GM12878 (cell line): ENCODE measurements around the gene ARHGAP30.

ENCODE experiments used
- CREB1 ChIP-seq: IDR thresholded peaks from 2 replicates; pipeline ENCODE4 v1.6.1; 2012; ENCODE audit warnings: low read depth, mild to moderate bottlenecking, inconsistent platforms
- CTCF ChIP-seq, 3 experiments: IDR thresholded peaks in 2 of 3; conservative IDR thresholded peaks in 1 of 3; 2 replicates each; pipeline ENCODE4 v1.5.1; 2011; ENCODE audit warnings: low read depth in 3 of 3, low read length in 3 of 3, mild to moderate bottlenecking in 3 of 3, control low read depth in 2 of 3, moderate library complexity in 2 of 3, inconsistent platforms in 1 of 3, mixed read lengths in 1 of 3; ENCODE audit not compliant: control insufficient read depth in 2 of 3, insufficient read depth in 1 of 3; ENCODE audit errors: extremely low read depth in 1 of 3
- EP300 ChIP-seq, 2 experiments: fragments of 150-350 bp in 1 of 2; IDR thresholded peaks; 2 replicates each; pipeline ENCODE4 v1.6.1; 2011 to 2012; ENCODE audit warnings: low read depth in 2 of 2, low read length in 2 of 2, borderline replicate concordance in 1 of 2, improper control_type of control experiment in 1 of 2, inconsistent platforms in 1 of 2; ENCODE audit not compliant: control insufficient read depth in 1 of 2
- MAX ChIP-seq: IDR thresholded peaks from 2 replicates; pipeline ENCODE4 v1.6.1; 2012; ENCODE audit warnings: low read depth, low read length, improper control_type of control experiment
- MTA2 ChIP-seq: fragments of 450-650 bp; IDR thresholded peaks from 2 replicates; pipeline ENCODE4 v1.6.1; 2016; ENCODE audit warnings: low read depth, mild to moderate bottlenecking, moderate library complexity
- NFIC ChIP-seq: IDR thresholded peaks from 2 replicates; pipeline ENCODE4 v1.6.1; 2012; ENCODE audit warnings: low read depth, mild to moderate bottlenecking, inconsistent platforms, low read length, moderate library complexity
- NFXL1 ChIP-seq: fragments of 450-650 bp; IDR thresholded peaks from 2 replicates; pipeline ENCODE4 v1.6.1; 2017; ENCODE audit warnings: antibody characterized with exemption, mild to moderate bottlenecking, borderline replicate concordance
- NRF1 ChIP-seq: conservative IDR thresholded peaks from 2 replicates; pipeline ENCODE4 v1.6.1; 2011; ENCODE audit warnings: mild to moderate bottlenecking, low read depth, low read length, improper control_type of control experiment
- RAD21 ChIP-seq: IDR thresholded peaks from 2 replicates; pipeline ENCODE4 v1.6.1; 2011; ENCODE audit warnings: mild to moderate bottlenecking, low read depth, low read length, moderate library complexity; ENCODE audit not compliant: insufficient read depth
- SP1 ChIP-seq: IDR thresholded peaks from one replicate; pipeline ENCODE4 v1.6.1; 2011; ENCODE audit warnings: low read depth, low read length
- SUZ12 ChIP-seq: fragments of 200-600 bp; sonication (generic); IDR thresholded peaks from one replicate; pipeline ENCODE4 v1.6.1; 2018; ENCODE audit warnings: antibody characterized with exemption, mild to moderate bottlenecking; ENCODE audit not compliant: unreplicated experiment

- no peak for TF ChIP-seq CTCF (IDR thresholded peaks at IDR 0.05 in 2 of 3, conservative IDR thresholded peaks at IDR 0.05 in 1 of 3; ENCODE audit: control insufficient read depth in 2 of 3, extremely low read depth in 1 of 3, insufficient read depth in 1 of 3, low read depth in 3 of 3, low read length in 3 of 3)
- no peak for TF ChIP-seq RAD21
- no peak for TF ChIP-seq EP300 (IDR thresholded peaks at IDR 0.05; ENCODE audit: borderline replicate concordance in 1 of 2, control insufficient read depth in 1 of 2, low read depth in 2 of 2, low read length in 2 of 2)
- no peak for TF ChIP-seq SP1
- TF ChIP-seq NFXL1, result no peak
- TF ChIP-seq SUZ12, result no peak
- no peak for TF ChIP-seq MAX
- TF ChIP-seq NRF1, result no peak
- TF ChIP-seq MTA2, result no peak
- TF ChIP-seq CREB1, result no peak
- TF ChIP-seq NFIC, result no peak
These were observed 24.8 kb upstream of the ARHGAP30 start for GRCh38 chr1:161094481-161094880.
